ENCODE results near the gene TMEM267.

TMEM267 gene

GRCh38 chr5:43401827-43402226 lies 81.8 kb downstream of the TMEM267 start:
- DNase-seq, result no peak

GRCh38 chr5:43400082-43400481 lies 83.6 kb downstream of the TMEM267 start:
- no peak for DNase-seq

- no peak for DNase-seq
Observed at GRCh38 chr5:43396762-43397304, 86.8 kb downstream of the TMEM267 start.

Measured in DMS 273 treated with DMSO at 0.1 percent for 48 hours (cell line).